IMR-90 (cell line): ENCODE results near the gene ZFHX3. TPM values are rescaled to one million over a fixed set of nuclear protein-coding genes. Genes with fewer than 3 reads are reported as not detected.

ENCODE experiments used
- ATAC-seq: fragments of 200-7000 bp; cut with Tn5 transposase; 2 replicates; pipeline ENCODE4 v1.9.1; 2020; ENCODE audit warnings: low read depth, mild to moderate bottlenecking, moderate library complexity
- BruUV-seq: library from RNA; stranded (reverse); fragments of 400-500 nt; replicated peaks from 2 replicates; lab custom pipeline; 2021; lab: Mats Ljungman, UMichigan
- CTCF ChIA-PET: fragments of 300-600 bp; formaldehyde crosslinking; extraction: SDS; loops from one replicate; lab custom pipeline; 2021; ENCODE audit warnings: antibody characterized with exemption; lab: Yijun Ruan, JAX
- POLR2A ChIA-PET: fragments of 300-600 bp; sonication (Branson Sonifier 250); formaldehyde crosslinking; loops from one replicate; lab custom pipeline; 2022; ENCODE audit warnings: antibody characterized with exemption; ENCODE audit not compliant: unreplicated experiment; lab: Charles Lee
- DNase-seq: peaks from one replicate; pipeline ENCODE4 v3.0.0; 2013
- H2AFZ ChIP-seq: replicated peaks from 2 replicates; pipeline ENCODE3; 2013; ENCODE audit warnings: low read length, mild to moderate bottlenecking; ENCODE audit not compliant: poor library complexity
- H2AK5ac ChIP-seq: 2 replicates; pipeline ENCODE4 v1.6.1; 2013; ENCODE audit warnings: low read depth, low read length, inconsistent platforms
- H2AK9ac ChIP-seq: replicated peaks from 2 replicates; pipeline ENCODE3; 2013; ENCODE audit warnings: mild to moderate bottlenecking, low read depth, low read length, moderate library complexity; ENCODE audit not compliant: poor library complexity
- H2BK120ac ChIP-seq: 2 replicates; pipeline ENCODE4 v1.6.1; 2013; ENCODE audit warnings: low read depth, low read length, inconsistent platforms
- H2BK15ac ChIP-seq: 3 replicates; pipeline ENCODE4 v1.6.1; 2013; ENCODE audit warnings: low read depth, low read length, inconsistent platforms
- H2BK20ac ChIP-seq: 2 replicates; pipeline ENCODE4 v1.6.1; 2013; ENCODE audit warnings: low read depth, mild to moderate bottlenecking, inconsistent platforms, low read length, moderate library complexity
- H2BK5ac ChIP-seq: 2 replicates; pipeline ENCODE4 v1.6.1; 2013; ENCODE audit warnings: mild to moderate bottlenecking, low read depth, low read length, inconsistent platforms; ENCODE audit not compliant: poor library complexity, severe bottlenecking
- H3K14ac ChIP-seq: replicated peaks from 2 replicates; pipeline ENCODE4 v1.6.1; 2013; ENCODE audit warnings: low read depth, low read length, inconsistent platforms
- H3K18ac ChIP-seq: 2 replicates; pipeline ENCODE4 v1.6.1; 2013; ENCODE audit warnings: low read depth, low read length, control low read depth
- H3K23ac ChIP-seq: 2 replicates; pipeline ENCODE4 v1.6.1; 2013; ENCODE audit warnings: low read depth, low read length, inconsistent platforms
- H3K27ac ChIP-seq: 2 replicates; pipeline ENCODE4 v1.5.1; 2013; ENCODE audit warnings: mild to moderate bottlenecking, control low read depth, low read length; ENCODE audit not compliant: insufficient read depth
- H3K27me3 ChIP-seq: 2 replicates; pipeline ENCODE4 v1.6.1; 2013; ENCODE audit warnings: low read length; ENCODE audit not compliant: control insufficient read depth, insufficient read depth
- H3K36me3 ChIP-seq: 2 replicates; pipeline ENCODE4 v1.6.1; 2013; ENCODE audit warnings: low read length, mixed read lengths; ENCODE audit not compliant: control insufficient read depth, insufficient read depth
- H3K4ac ChIP-seq: 2 replicates; pipeline ENCODE4 v1.6.1; 2013; ENCODE audit warnings: low read depth, low read length, inconsistent platforms
- H3K4me1 ChIP-seq: 2 replicates; pipeline ENCODE4 v1.6.1; 2013; ENCODE audit warnings: low read length, mixed read lengths; ENCODE audit not compliant: control insufficient read depth, insufficient read depth
- H3K4me2 ChIP-seq: 2 replicates; pipeline ENCODE4 v1.6.1; 2013; ENCODE audit warnings: low read depth, mild to moderate bottlenecking, control low read depth, low read length, moderate library complexity
- H3K4me3 ChIP-seq: 2 replicates; pipeline ENCODE4 v1.5.1; 2013; ENCODE audit warnings: low read depth, mild to moderate bottlenecking, control low read depth, low read length, moderate library complexity; ENCODE audit not compliant: insufficient read depth
- H3K56ac ChIP-seq: 2 replicates; pipeline ENCODE4 v1.6.1; 2013; ENCODE audit warnings: low read length, inconsistent platforms; ENCODE audit not compliant: insufficient read depth; ENCODE audit errors: extremely low read depth
- H3K79me1 ChIP-seq, 2 experiments: 2 replicates each; pipeline ENCODE4 v1.6.1; 2013; ENCODE audit warnings: low read length in 2 of 2, inconsistent platforms in 1 of 2, low read depth in 1 of 2
- H3K9ac ChIP-seq: 2 replicates; pipeline ENCODE4 v1.6.1; 2013; ENCODE audit warnings: low read depth, low read length, control low read depth
- H3K9me1 ChIP-seq: 2 replicates; pipeline ENCODE4 v1.6.1; 2013; ENCODE audit warnings: low read length, inconsistent platforms; ENCODE audit not compliant: insufficient read depth
- H3K9me3 ChIP-seq: 2 replicates; pipeline ENCODE4 v1.6.1; 2013; ENCODE audit warnings: low read length; ENCODE audit not compliant: control insufficient read depth, insufficient read depth
- H4K20me1 ChIP-seq: 2 replicates; pipeline ENCODE4 v1.6.1; 2013; ENCODE audit warnings: low read length, inconsistent platforms; ENCODE audit not compliant: insufficient read depth
- H4K5ac ChIP-seq: 2 replicates; pipeline ENCODE4 v1.6.1; 2013; ENCODE audit warnings: mild to moderate bottlenecking, low read depth, low read length, control low read depth
- H4K8ac ChIP-seq, 2 experiments: 2 replicates each; pipeline ENCODE4 v1.6.1; 2013; ENCODE audit warnings: low read depth in 2 of 2, low read length in 2 of 2, control low read depth in 1 of 2, inconsistent platforms in 1 of 2
- H4K91ac ChIP-seq: 2 replicates; pipeline ENCODE4 v1.6.1; 2013; ENCODE audit warnings: low read depth, low read length, inconsistent platforms; ENCODE audit not compliant: insufficient read depth
- CTCF ChIP-seq: conservative IDR thresholded peaks from 2 replicates; pipeline ENCODE4 v1.5.1; 2012; ENCODE audit warnings: mild to moderate bottlenecking, low read depth, low read length, improper control_type of control experiment
- FOS ChIP-seq: fragments of 150-350 bp; IDR thresholded peaks from 2 replicates; pipeline ENCODE4 v1.6.1; 2016; ENCODE audit warnings: low read depth, low read length
- MAFK ChIP-seq: IDR thresholded peaks from 2 replicates; pipeline ENCODE4 v1.6.1; 2012; ENCODE audit warnings: low read depth, low read length, improper control_type of control experiment
- POLR2A ChIP-seq: IDR thresholded peaks from 2 replicates; pipeline ENCODE4 v1.6.1; 2012; ENCODE audit warnings: mild to moderate bottlenecking, low read depth, low read length
- RFX5 ChIP-seq: IDR thresholded peaks from 2 replicates; pipeline ENCODE4 v1.8.0; 2012; ENCODE audit warnings: low read depth, mild to moderate bottlenecking, low read length, moderate library complexity
- SMC3 ChIP-seq: fragments of 150-350 bp; IDR thresholded peaks from 2 replicates; pipeline ENCODE4 v1.6.1; 2016; ENCODE audit warnings: low read depth, mild to moderate bottlenecking, antibody characterized with exemption, low read length, moderate library complexity
- WGBS, 2 experiments: methylation state at CpG; one replicate each; pipeline versions ENCODE4 v1.1.5 to v1.1.7; 2013; ENCODE audit warnings: missing lambda C conversion rate in 2 of 2; ENCODE audit not compliant: insufficient read length in 1 of 2; ENCODE audit errors: extremely low coverage in 2 of 2; 5-methylcytosine and 5-hydroxymethylcytosine counted together
- dilution Hi-C: fragments of 300-500 bp; cut with HindIII; formaldehyde crosslinking; loops from one replicate; pipeline ENCODE4 v1.14.3; 2018; ENCODE audit warnings: low sequenced_read_pairs; ENCODE audit not compliant: unreplicated experiment
- in situ Hi-C: fragments of 300-500 bp; cut with MboI; formaldehyde crosslinking; loops from 3 replicates; pipeline ENCODE4 v1.14.3; 2019; ENCODE audit warnings: low sequenced_read_pairs, inconsistent platforms, mixed read lengths
- intact Hi-C: fragments of 100-400 bp; cut with micrococcal nuclease; formaldehyde crosslinking; loops from 2 replicates; pipeline ENCODE4 v1.10.0; 2022
- polyA plus RNA-seq, 3 experiments: library from polyadenylated mRNA; depleted of rRNA; stranded (reverse); fragments of >200 nt; gene quantifications; 2 replicates each; pipeline ENCODE4 v1.2.3, GENCODE V29; 2012; ENCODE audit warnings: low replicate concordance in 1 of 3
- total RNA-seq: library from RNA; depleted of rRNA; stranded (reverse); fragments of >200 nt; gene quantifications from 2 replicates; pipeline ENCODE4 v1.2.3, GENCODE V29; 2012

ZFHX3 gene
- total and polyA plus RNA-seq, 2 of the 4 experiments (the other 2 are of a cell fraction), result 1.4 to 1.7 TPM

- no peak overlapping the region for H3K23ac ChIP-seq
- no peaks in the 10 kb centered on the region for H3K27me3 ChIP-seq
- H3K9me3 ChIP-seq, result no peaks in the 10 kb centered on the region
- no peak overlapping the region for H3K14ac ChIP-seq
- no peak for TF ChIP-seq CTCF
- no peak for TF ChIP-seq RFX5
- no peak for TF ChIP-seq FOS
- no peak for TF ChIP-seq POLR2A
- no peak for TF ChIP-seq SMC3
- no peak for TF ChIP-seq MAFK
- peaks cover 28 to 50% of the 10 kb centered on the region in 2 experiments for H3K79me1 ChIP-seq
- BruUV-seq, result no TSS peak
- no peak overlapping the region for H3K27ac ChIP-seq
- peaks cover 21% of the 10 kb centered on the region; the same call in 1 of the 2 replicates for H4K20me1 ChIP-seq
- no peak overlapping the region for H4K91ac ChIP-seq
- no peak overlapping the region for H3K56ac ChIP-seq
- ChIA-PET CTCF (no interaction called here), POLR2A (no interaction called here)
- H3K36me3 ChIP-seq, result peaks cover 2% of the 10 kb centered on the region; the same call in 1 of the 2 replicates
- no peak overlapping the region for H2BK5ac ChIP-seq
- intact Hi-C loops (no loop called here), in situ Hi-C loops (no loop called here), dilution Hi-C loops (no loop called here)
- H4K8ac ChIP-seq, result no peak overlapping the region
- H2AFZ ChIP-seq, result no peak overlapping the region
- H4K5ac ChIP-seq, result no peak overlapping the region
- no peak overlapping the region for H3K18ac ChIP-seq
- H3K4me1 ChIP-seq, result no peaks in the 10 kb centered on the region; the same call in 1 of the 2 replicates
- H2BK20ac ChIP-seq, result no peak overlapping the region
- no peak overlapping the region for H3K9ac ChIP-seq
- H3K4me2 ChIP-seq, result no peak overlapping the region
- H2BK120ac ChIP-seq, result no peak overlapping the region
- no peak overlapping the region for H2BK15ac ChIP-seq
- no peak for DNase-seq
- H2AK9ac ChIP-seq, result no peak overlapping the region
- no peaks in the 10 kb centered on the region; the same call in 1 of the 2 replicates for H3K9me1 ChIP-seq
- H3K4ac ChIP-seq, result no peak overlapping the region
- no peak overlapping the region for H2AK5ac ChIP-seq
- no peak overlapping the region for H3K4me3 ChIP-seq
- no peak for ATAC-seq
- WGBS, 2 experiments, result no CpG with 5 or more reads among the region's 9 CpGs
Observed at GRCh38 chr16:72911971-72912370, 136.0 kb downstream of the ZFHX3 start.
